Measurements from ENCODE around the gene USPL1. TPM values are rescaled to one million over a fixed set of nuclear protein-coding genes. Genes with fewer than 3 reads are reported as not detected.

USPL1 gene
- total and polyA plus RNA-seq, 9 donors, result 12.1 to 26.8 (median 22.4) TPM

DNA sequence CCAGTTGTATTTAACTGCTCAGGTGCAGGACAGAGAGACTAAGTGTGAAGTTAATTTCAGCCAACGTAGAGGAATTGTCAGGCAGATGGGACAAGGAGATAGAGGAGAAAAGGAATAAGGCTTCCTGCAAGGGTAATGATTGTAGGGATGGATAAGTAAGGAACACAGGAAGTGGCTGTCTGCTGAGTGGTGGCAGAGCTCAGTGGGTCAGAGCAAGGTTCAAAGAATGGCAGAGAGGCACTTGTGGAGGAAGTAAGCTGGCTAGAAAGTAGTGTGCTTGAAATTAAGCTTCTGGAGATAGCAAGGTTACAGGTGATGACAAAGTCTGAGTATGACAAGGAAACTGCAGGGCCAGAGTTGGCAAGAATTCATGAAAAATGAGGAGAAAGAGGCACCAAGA is 47.9 kb downstream of the USPL1 start:
- Histone ChIP-seq H3K27ac (no peak overlapping the region), H3K27me3 (no peaks in the 10 kb centered on the region), H3K4me3 (no peak overlapping the region), H3K9me3 (no peaks in the 10 kb centered on the region), H3K36me3 (no peaks in the 10 kb centered on the region), H3K4me1 (ENCODE audit: insufficient read depth) (no peaks in the 10 kb centered on the region)
- WGBS, 3 donors, result 65 to 76% (median 67%) methylated on average over 1 of the region's 1 CpG
- no peak for DNase-seq
- intact Hi-C loops (cut with DNase I), result no loop called here
- no peak for TF ChIP-seq POLR2A (IDR thresholded peaks at IDR 0.05)
- TF ChIP-seq EP300 (IDR thresholded peaks at IDR 0.05), result no peak
- TF ChIP-seq, protein P1, sequence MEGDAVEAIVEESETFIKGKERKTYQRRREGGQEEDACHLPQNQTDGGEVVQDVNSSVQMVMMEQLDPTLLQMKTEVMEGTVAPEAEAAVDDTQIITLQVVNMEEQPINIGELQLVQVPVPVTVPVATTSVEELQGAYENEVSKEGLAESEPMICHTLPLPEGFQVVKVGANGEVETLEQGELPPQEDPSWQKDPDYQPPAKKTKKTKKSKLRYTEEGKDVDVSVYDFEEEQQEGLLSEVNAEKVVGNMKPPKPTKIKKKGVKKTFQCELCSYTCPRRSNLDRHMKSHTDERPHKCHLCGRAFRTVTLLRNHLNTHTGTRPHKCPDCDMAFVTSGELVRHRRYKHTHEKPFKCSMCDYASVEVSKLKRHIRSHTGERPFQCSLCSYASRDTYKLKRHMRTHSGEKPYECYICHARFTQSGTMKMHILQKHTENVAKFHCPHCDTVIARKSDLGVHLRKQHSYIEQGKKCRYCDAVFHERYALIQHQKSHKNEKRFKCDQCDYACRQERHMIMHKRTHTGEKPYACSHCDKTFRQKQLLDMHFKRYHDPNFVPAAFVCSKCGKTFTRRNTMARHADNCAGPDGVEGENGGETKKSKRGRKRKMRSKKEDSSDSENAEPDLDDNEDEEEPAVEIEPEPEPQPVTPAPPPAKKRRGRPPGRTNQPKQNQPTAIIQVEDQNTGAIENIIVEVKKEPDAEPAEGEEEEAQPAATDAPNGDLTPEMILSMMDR (IDR thresholded peaks at IDR 0.05), result no peak

DNA sequence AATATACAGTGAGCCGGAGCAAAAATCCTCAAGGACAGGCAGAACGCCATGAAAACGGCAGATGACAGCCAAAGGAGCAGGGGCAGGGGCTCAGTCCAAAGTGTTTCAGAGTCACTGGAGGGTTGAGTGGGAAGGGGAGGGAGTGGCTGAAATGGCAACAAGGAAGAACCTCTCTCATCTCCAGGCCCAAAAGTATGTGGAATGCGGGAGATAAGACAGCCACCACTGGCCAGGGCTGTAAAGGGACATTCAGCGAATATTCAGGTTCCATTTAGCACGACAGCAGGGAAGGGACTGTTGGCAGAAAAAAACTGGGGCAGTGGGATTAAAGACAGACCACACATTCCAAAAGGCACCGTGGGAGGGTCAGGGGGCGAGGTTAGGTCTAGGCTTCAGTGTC is 48.4 kb downstream of the USPL1 start:
- Histone ChIP-seq H3K4me3 (no peak overlapping the region), H3K36me3 (no peaks in the 10 kb centered on the region), H3K4me1 (ENCODE audit: insufficient read depth) (no peaks in the 10 kb centered on the region), H3K27ac (no peak overlapping the region), H3K9me3 (no peaks in the 10 kb centered on the region), H3K27me3 (no peaks in the 10 kb centered on the region)
- TF ChIP-seq POLR2A (IDR thresholded peaks at IDR 0.05) (no peak), EP300 (IDR thresholded peaks at IDR 0.05) (no peak)
- TF ChIP-seq, protein P1 (IDR thresholded peaks at IDR 0.05), result no peak
- no peak for DNase-seq
- intact Hi-C loops (cut with DNase I), result no loop called here
- 60 to 74% (median 62%) methylated on average over 8 of the region's 8 CpGs for WGBS, 3 donors

DNA sequence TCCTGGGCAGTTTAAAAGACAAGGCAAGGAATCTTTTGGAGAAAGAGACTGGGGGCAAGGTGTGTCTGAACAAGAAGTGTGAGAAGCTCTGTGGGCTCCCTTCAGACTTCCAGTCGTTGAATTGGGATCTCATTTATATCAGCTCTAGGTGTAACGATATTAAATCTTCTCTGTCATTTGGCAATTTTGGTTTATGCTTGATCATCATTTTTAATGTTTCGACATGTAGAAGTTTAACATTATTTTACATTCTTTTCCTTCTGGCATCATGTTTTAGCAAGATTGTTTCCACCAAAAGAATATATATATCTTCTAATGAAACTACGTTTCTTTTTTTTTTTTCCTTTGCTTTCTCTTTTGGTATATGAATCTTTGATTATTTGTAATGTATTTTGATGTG is 49.3 kb downstream of the USPL1 start:
- no peaks in the 10 kb centered on the region for H3K9me3 ChIP-seq
- TF ChIP-seq EP300 (IDR thresholded peaks at IDR 0.05) (no peak), POLR2A (IDR thresholded peaks at IDR 0.05) (no peak)
- TF ChIP-seq, protein P1 (IDR thresholded peaks at IDR 0.05), result no peak
- 85 to 90% (median 89%) methylated on average over 4 of the region's 4 CpGs for WGBS, 3 donors
- DNase-seq, result no peak
- no peaks in the 10 kb centered on the region for H3K27me3 ChIP-seq
- H3K36me3 ChIP-seq, result no peaks in the 10 kb centered on the region
- H3K4me1 ChIP-seq (ENCODE audit: insufficient read depth), result no peaks in the 10 kb centered on the region
- no peak overlapping the region for H3K4me3 ChIP-seq
- H3K27ac ChIP-seq, result no peak overlapping the region
- intact Hi-C loops (cut with DNase I), result no loop called here

DNA sequence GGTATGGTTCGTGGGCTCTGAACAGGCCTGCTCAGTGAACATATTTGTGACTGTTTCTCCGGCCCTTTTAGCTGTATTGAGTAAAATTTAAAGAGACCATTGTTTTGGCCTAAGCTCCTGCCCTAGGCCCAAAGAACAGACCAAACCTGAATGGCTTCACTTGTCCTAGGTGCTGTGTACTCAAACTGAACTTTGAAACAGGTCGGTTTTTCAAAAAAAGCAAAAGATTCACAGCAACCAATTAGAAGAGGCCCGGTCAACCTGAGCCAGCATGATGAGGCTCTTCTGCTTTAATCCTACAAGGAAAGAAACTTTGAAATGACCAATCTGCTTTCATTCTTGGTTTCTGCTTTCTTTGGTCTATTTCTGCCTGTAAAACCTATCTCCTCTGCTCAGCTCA is 50.6 kb downstream of the USPL1 start:
- Histone ChIP-seq H3K27ac (no peak overlapping the region), H3K4me1 (ENCODE audit: insufficient read depth) (no peaks in the 10 kb centered on the region), H3K36me3 (no peaks in the 10 kb centered on the region), H3K4me3 (no peak overlapping the region), H3K9me3 (no peaks in the 10 kb centered on the region), H3K27me3 (no peaks in the 10 kb centered on the region)
- no peak for TF ChIP-seq POLR2A (IDR thresholded peaks at IDR 0.05)
- TF ChIP-seq EP300 (IDR thresholded peaks at IDR 0.05), result no peak
- TF ChIP-seq, protein P1 (IDR thresholded peaks at IDR 0.05), result no peak
- WGBS, 3 donors, result 91% methylated on average over 4 of the region's 4 CpGs
- DNase-seq, result no peak
- intact Hi-C loops (cut with DNase I), result no loop called here

Measured in ovary (tissue), 9 donors.